SK-N-SH (cell line): ENCODE measurements around the gene ZNF688. TPM values are rescaled to one million over a fixed set of nuclear protein-coding genes. Genes with fewer than 3 reads are reported as not detected.

ENCODE experiments used
- CTCF ChIA-PET: fragments of 300-600, 350-600 bp; formaldehyde crosslinking; extraction: SDS; loops from one replicate; lab custom pipeline; 2021; lab: Yijun Ruan, JAX
- POLR2A ChIA-PET: fragments of 350-600 bp; sonication (Branson Sonifier 250); formaldehyde crosslinking; extraction: SDS; loops from one replicate; lab custom pipeline; 2020; ENCODE audit warnings: antibody characterized with exemption, inconsistent platforms; lab: Yijun Ruan, JAX
- DNase-seq: peaks from one replicate; pipeline ENCODE4 v3.0.0; 2012
- H2AFZ ChIP-seq: fragments of 200-600 bp; sonication (generic); 2 replicates; pipeline ENCODE4 v1.8.1; 2016; ENCODE audit warnings: antibody characterized with exemption, mild to moderate bottlenecking, low read depth
- H3F3A ChIP-seq: fragments of 200-600 bp; sonication (generic); replicated peaks from 2 replicates; pipeline ENCODE3; 2016; ENCODE audit warnings: antibody characterized with exemption, mild to moderate bottlenecking; ENCODE audit not compliant: insufficient read depth
- H3K27ac ChIP-seq, 2 experiments: fragments of 200-500 bp in 1 of 2; fragments of 200-600 bp in 1 of 2; sonication (Bioruptor generic) in 1 of 2; sonication (generic), shearing (Covaris generic) in 1 of 2; 2 replicates each; pipeline versions ENCODE4 v1.5.1 to v1.6.1; 2014 to 2016; ENCODE audit warnings: low read depth in 2 of 2, inconsistent platforms in 1 of 2, low read length in 1 of 2, mild to moderate bottlenecking in 1 of 2, mixed read lengths in 1 of 2
- H3K27me3 ChIP-seq: fragments of 200-600 bp; sonication (generic), shearing (Covaris generic); 2 replicates; pipeline ENCODE4 v1.6.1; 2016; ENCODE audit warnings: mixed run types; ENCODE audit not compliant: insufficient read depth
- H3K36me3 ChIP-seq, 2 experiments: fragments of 200-500 bp in 1 of 2; fragments of 200-600 bp in 1 of 2; sonication (Bioruptor generic) in 1 of 2; sonication (generic) in 1 of 2; replicated peaks in 1 of 2; 2 replicates each; pipeline versions ENCODE3 to v1.5.1; 2014 to 2016; ENCODE audit warnings: low read length in 1 of 2, mild to moderate bottlenecking in 1 of 2; ENCODE audit not compliant: insufficient read depth in 2 of 2, control insufficient read depth in 1 of 2
- H3K4me1 ChIP-seq, 2 experiments: fragments of 200-500 bp in 1 of 2; fragments of 200-600 bp in 1 of 2; sonication (Bioruptor generic) in 1 of 2; sonication (generic), shearing (Covaris generic) in 1 of 2; 2 replicates each; pipeline versions ENCODE4 v1.5.1 to v1.6.1; 2014 to 2016; ENCODE audit warnings: low read depth in 1 of 2, low read length in 1 of 2, mixed run types in 1 of 2; ENCODE audit not compliant: insufficient read depth in 2 of 2, control insufficient read depth in 1 of 2
- H3K4me2 ChIP-seq: fragments of 200-600 bp; sonication (generic), shearing (Covaris generic); 2 replicates; pipeline ENCODE4 v1.6.1; 2017; ENCODE audit warnings: mixed run types
- H3K4me3 ChIP-seq, 2 experiments: fragments of 200-500 bp in 1 of 2; fragments of 200-600 bp in 1 of 2; sonication (Bioruptor generic) in 1 of 2; sonication (generic), shearing (Covaris generic) in 1 of 2; 2 replicates each; pipeline versions ENCODE4 v1.5.1 to v1.8.1; 2014 to 2016; ENCODE audit warnings: low read depth in 2 of 2, inconsistent platforms in 1 of 2, low read length in 1 of 2, mild to moderate bottlenecking in 1 of 2, mixed read lengths in 1 of 2, moderate library complexity in 1 of 2
- H3K79me2 ChIP-seq: fragments of 200-600 bp; sonication (generic); 2 replicates; pipeline ENCODE4 v1.8.1; 2017; ENCODE audit warnings: mild to moderate bottlenecking; ENCODE audit not compliant: insufficient read depth
- H3K9ac ChIP-seq: fragments of 200-600 bp; sonication (generic); 2 replicates; pipeline ENCODE4 v1.6.1; 2017; ENCODE audit warnings: mixed run types
- H3K9me2 ChIP-seq: fragments of 200-600 bp; sonication (generic); 2 replicates; pipeline ENCODE4 v1.6.1; 2017; ENCODE audit warnings: mixed run types
- H3K9me3 ChIP-seq: fragments of 200-600 bp; sonication (generic); 2 replicates; pipeline ENCODE4 v1.6.1; 2017; ENCODE audit warnings: mixed run types, mild to moderate bottlenecking, moderate library complexity
- H4K20me1 ChIP-seq: fragments of 200-600 bp; sonication (generic); 2 replicates; pipeline ENCODE4 v1.6.1; 2017; ENCODE audit warnings: mild to moderate bottlenecking, mixed run types; ENCODE audit not compliant: insufficient read depth
- ELF1 ChIP-seq: IDR thresholded peaks from 2 replicates; pipeline ENCODE4 v1.4.0; 2012
- FOSL2 ChIP-seq: IDR thresholded peaks from 2 replicates; pipeline ENCODE4 v1.4.0; 2012; ENCODE audit warnings: low read depth, mild to moderate bottlenecking, moderate library complexity, borderline replicate concordance
- JUND ChIP-seq: IDR thresholded peaks from 2 replicates; pipeline ENCODE4 v1.4.0; 2012
- MEF2A ChIP-seq: IDR thresholded peaks from 2 replicates; pipeline ENCODE4 v1.4.0; 2012; ENCODE audit warnings: low read depth, borderline replicate concordance
- PBX3 ChIP-seq: IDR thresholded peaks from 2 replicates; pipeline ENCODE4; 2012
- RAD21 ChIP-seq: IDR thresholded peaks from 2 replicates; pipeline ENCODE4 v1.6.1; 2012; ENCODE audit warnings: mild to moderate bottlenecking, low read length
- RXRA ChIP-seq: IDR thresholded peaks from 2 replicates; pipeline ENCODE4 v1.4.0; 2012; ENCODE audit warnings: low read depth, mild to moderate bottlenecking, borderline replicate concordance
- SIN3A ChIP-seq: IDR thresholded peaks from 2 replicates; pipeline ENCODE4 v1.6.1; 2012; ENCODE audit warnings: low read depth, mild to moderate bottlenecking, low read length, moderate library complexity, borderline replicate concordance
- TAF1 ChIP-seq: IDR thresholded peaks from 2 replicates; pipeline ENCODE4 v1.6.1; 2012; ENCODE audit warnings: low read depth, mild to moderate bottlenecking, low read length, moderate library complexity, borderline replicate concordance
- TCF12 ChIP-seq: IDR thresholded peaks from 2 replicates; pipeline ENCODE4 v1.4.0; 2012
- TEAD4 ChIP-seq: IDR thresholded peaks from 2 replicates; pipeline ENCODE4 v1.4.0; 2012; ENCODE audit warnings: mild to moderate bottlenecking, borderline replicate concordance; ENCODE audit not compliant: insufficient read depth
- USF1 ChIP-seq: IDR thresholded peaks from 2 replicates; pipeline ENCODE4 v1.4.0; 2012; ENCODE audit warnings: low read depth, borderline replicate concordance
- YY1 ChIP-seq: IDR thresholded peaks from 2 replicates; pipeline ENCODE4 v1.4.0; 2012; ENCODE audit warnings: low read depth, mild to moderate bottlenecking
- WGBS: methylation state at CpG from one replicate; pipeline ENCODE4 v1.1.6; 2017; ENCODE audit warnings: low lambda C conversion rate; 5-methylcytosine and 5-hydroxymethylcytosine counted together
- polyA plus RNA-seq, 3 experiments: library from polyadenylated mRNA; depleted of rRNA; stranded (reverse); fragments of >200 nt; gene quantifications; 2 replicates each; pipeline ENCODE4 v1.2.3, GENCODE V29; 2012
- TF ChIP-seq, protein P1 (sequence below): IDR thresholded peaks from 2 replicates; pipeline ENCODE4 v1.4.0; 2012; ENCODE audit warnings: low read depth, borderline replicate concordance
- TF ChIP-seq, protein P2 (sequence below): IDR thresholded peaks from 2 replicates; pipeline ENCODE4 v1.6.1; 2012; ENCODE audit warnings: mild to moderate bottlenecking, low read depth, low read length, moderate library complexity

ZNF688 gene
- polyA plus RNA-seq, 1 of the 3 experiments (the other 2 are of a cell fraction) = 13.4 TPM

DNA sequence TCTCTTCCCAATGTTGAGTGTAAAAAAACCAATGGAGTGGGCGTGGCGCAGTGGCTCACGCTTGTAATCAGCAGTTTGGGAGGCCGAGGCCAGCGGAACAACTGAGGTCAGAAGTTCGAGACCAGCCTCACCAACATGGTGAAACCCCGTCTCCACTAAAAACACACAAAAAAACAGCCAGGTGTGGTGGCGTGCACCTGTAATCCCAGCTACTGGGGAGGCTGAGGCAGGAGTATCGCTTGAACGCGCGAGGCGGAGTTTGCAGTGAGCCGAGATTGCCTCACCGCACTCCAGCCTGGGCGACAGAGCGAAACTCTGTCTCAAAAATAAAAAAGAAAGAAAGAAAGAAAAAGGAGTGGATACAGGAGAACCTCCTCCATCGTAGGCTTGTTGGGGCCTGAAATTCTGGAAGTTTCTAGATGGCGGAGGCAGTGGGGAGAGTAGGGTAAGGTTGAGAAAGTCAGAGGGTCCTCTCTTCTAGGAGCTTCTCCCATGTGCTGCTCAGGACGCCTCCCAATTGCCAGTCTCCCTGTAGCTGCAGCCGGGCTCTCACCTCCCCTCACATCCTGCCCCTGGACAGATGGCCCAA lies 12.6 kb downstream of the ZNF688 start:
- Histone ChIP-seq H3F3A (peaks cover 7% of the 10 kb centered on the region), H2AFZ (peak overlapping the region; percentile 83), H3K9me3 (no peaks in the 10 kb centered on the region), H3K9ac (peak overlapping the region; percentile 40; the same call in 1 of the 2 replicates), H3K4me3 (peak overlapping the region; percentile 30 to 75; a peak in 3 of 4 replicates), H3K27ac (peak overlapping the region; percentile 72 to 88), H3K9me2 (no peaks in the 10 kb centered on the region), H3K4me2 (no peak overlapping the region), H3K27me3 (no peaks in the 10 kb centered on the region), H3K79me2 (peaks cover 26% of the 10 kb centered on the region), H4K20me1 (no peaks in the 10 kb centered on the region), H3K36me3 (peaks cover 0 to 14% of the 10 kb centered on the region in 2 experiments)
- POLR2A ChIA-PET = interaction anchor here (0.9 to 3.8 kb wide), 9 partner anchors 9 to 100 kb away, joined by 3 to 47 read pairs (median 4); partner anchors contain the start of genes ZNF688, ZNF689 and ZNF747
- WGBS = 89% methylated on average over 21 of the region's 21 CpGs
- CTCF ChIA-PET = interaction anchor here (0.6 to 2.1 kb wide), 6 partner anchors 12 to 52 kb away, joined by 3 to 19 read pairs (median 3); partner anchors contain the start of gene ZNF688
- TF ChIP-seq USF1 (no peak), TEAD4 (no peak), RXRA (no peak), MEF2A (no peak), SIN3A (no peak), RAD21 (no peak), TCF12 (no peak), JUND (no peak)
- TF ChIP-seq, all 33 proteins: peak for 0
- DNase-seq = no peak
- peaks cover 0 to 6% of the 10 kb centered on the region in 2 experiments; a peak in 1 of 4 replicates for H3K4me1 ChIP-seq

DNA sequence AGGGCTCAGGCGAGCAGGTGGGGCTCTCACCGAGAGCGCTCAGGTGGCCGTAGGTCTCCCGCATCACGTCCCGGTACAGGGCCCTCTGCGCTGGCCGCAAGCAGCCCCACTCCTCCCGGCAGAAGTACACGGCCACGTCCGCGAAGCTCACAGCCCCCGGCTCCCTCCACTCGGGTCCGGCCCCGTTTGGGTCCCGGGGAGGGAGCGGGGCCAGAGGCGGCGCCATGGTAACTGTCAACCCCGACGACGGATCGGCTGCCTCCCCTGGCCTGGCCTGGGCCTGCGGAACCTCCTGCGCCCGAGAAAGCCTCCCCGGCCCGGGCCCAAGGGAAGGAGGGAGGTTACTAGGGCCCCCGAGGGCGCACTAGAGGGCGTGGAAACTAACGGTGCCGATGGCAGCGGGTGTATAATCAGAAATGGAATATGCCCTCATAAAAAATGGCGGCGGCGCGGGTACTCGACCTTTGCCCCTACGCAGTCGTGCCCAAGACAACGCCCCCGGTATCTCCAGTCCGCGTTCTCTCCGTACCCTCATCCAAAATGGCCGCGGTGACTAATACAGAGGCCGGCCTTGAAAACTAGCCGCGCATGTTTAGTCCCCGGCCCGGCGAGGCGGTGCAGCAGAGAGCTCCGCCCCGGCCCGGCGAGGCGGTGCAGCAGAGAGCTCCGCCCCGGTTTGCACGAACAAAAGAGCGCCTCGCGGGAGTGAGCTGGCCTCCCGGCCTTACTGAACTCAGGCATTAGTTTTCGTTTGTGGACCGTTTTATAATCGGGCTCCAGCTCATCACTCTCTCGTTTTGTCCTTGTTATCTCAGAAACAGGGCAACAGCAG lies 13.3 kb downstream of the ZNF688 start, which contains the start of gene ZNF764:
ZNF764 (minus strand) TSS at position 418 of the 832 bp plus-strand sequence; CDS start at position 226, 192 bp downstream.
- Histone ChIP-seq H3K4me2 (peak within 1 kb of the TSS; percentile 95), H3K27ac (peak within 1 kb of the TSS; percentile 88 to 92), H4K20me1 (no peaks in the 10 kb centered on the region), H3K9me2 (no peaks in the 10 kb centered on the region), H3K9ac (peak within 1 kb of the TSS; percentile 94), H3F3A (peaks cover 7% of the 10 kb centered on the region), H3K4me1 (peaks cover 0 to 6% of the 10 kb centered on the region in 2 experiments; a peak in 1 of 4 replicates), H3K4me3 (peak within 1 kb of the TSS; percentile 75 to 91), H3K9me3 (no peaks in the 10 kb centered on the region), H3K79me2 (peaks cover 26% of the 10 kb centered on the region), H2AFZ (peak within 1 kb of the TSS; percentile 92), H3K36me3 (peaks cover 0 to 21% of the 10 kb centered on the region in 2 experiments), H3K27me3 (no peaks in the 10 kb centered on the region)
- ChIA-PET POLR2A (interaction anchor here (0.9 to 3.8 kb wide), 9 partner anchors 9 to 101 kb away, joined by 3 to 47 read pairs (median 4); partner anchors contain the start of genes ZNF688, ZNF689 and ZNF747), CTCF (interaction anchor here (0.8 to 2.1 kb wide), 9 partner anchors 12 to 128 kb away, joined by 3 to 19 read pairs (median 4); partner anchors contain the start of genes DCTPP1 and ZNF688)
- DNase-seq = peak; percentile 96
- WGBS = 5% methylated on average over 13 of the region's 74 CpGs
- TF ChIP-seq PBX3 (peak; percentile 59; the same call in 1 of the 2 replicates), SIN3A (peak; percentile 61; the same call in 1 of the 2 replicates), JUND (peak; percentile 54; the same call in 1 of the 2 replicates), FOSL2 (peak; percentile 71), YY1 (peak; percentile 100), USF1 (no peak), TAF1 (peak; percentile 71), ELF1 (peak; percentile 92), RXRA (no peak)
- TF ChIP-seq, protein P1, sequence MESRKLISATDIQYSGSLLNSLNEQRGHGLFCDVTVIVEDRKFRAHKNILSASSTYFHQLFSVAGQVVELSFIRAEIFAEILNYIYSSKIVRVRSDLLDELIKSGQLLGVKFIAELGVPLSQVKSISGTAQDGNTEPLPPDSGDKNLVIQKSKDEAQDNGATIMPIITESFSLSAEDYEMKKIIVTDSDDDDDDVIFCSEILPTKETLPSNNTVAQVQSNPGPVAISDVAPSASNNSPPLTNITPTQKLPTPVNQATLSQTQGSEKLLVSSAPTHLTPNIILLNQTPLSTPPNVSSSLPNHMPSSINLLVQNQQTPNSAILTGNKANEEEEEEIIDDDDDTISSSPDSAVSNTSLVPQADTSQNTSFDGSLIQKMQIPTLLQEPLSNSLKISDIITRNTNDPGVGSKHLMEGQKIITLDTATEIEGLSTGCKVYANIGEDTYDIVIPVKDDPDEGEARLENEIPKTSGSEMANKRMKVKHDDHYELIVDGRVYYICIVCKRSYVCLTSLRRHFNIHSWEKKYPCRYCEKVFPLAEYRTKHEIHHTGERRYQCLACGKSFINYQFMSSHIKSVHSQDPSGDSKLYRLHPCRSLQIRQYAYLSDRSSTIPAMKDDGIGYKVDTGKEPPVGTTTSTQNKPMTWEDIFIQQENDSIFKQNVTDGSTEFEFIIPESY = 0 out of 2 replicates have a peak, but pooled peaks have one; percentile 50
- TF ChIP-seq, protein P2, sequence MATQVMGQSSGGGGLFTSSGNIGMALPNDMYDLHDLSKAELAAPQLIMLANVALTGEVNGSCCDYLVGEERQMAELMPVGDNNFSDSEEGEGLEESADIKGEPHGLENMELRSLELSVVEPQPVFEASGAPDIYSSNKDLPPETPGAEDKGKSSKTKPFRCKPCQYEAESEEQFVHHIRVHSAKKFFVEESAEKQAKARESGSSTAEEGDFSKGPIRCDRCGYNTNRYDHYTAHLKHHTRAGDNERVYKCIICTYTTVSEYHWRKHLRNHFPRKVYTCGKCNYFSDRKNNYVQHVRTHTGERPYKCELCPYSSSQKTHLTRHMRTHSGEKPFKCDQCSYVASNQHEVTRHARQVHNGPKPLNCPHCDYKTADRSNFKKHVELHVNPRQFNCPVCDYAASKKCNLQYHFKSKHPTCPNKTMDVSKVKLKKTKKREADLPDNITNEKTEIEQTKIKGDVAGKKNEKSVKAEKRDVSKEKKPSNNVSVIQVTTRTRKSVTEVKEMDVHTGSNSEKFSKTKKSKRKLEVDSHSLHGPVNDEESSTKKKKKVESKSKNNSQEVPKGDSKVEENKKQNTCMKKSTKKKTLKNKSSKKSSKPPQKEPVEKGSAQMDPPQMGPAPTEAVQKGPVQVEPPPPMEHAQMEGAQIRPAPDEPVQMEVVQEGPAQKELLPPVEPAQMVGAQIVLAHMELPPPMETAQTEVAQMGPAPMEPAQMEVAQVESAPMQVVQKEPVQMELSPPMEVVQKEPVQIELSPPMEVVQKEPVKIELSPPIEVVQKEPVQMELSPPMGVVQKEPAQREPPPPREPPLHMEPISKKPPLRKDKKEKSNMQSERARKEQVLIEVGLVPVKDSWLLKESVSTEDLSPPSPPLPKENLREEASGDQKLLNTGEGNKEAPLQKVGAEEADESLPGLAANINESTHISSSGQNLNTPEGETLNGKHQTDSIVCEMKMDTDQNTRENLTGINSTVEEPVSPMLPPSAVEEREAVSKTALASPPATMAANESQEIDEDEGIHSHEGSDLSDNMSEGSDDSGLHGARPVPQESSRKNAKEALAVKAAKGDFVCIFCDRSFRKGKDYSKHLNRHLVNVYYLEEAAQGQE = no peak
